ENCODE results near the gene HNRNPF.
"Not testable (repeated sequence)": the region's sequence is repeated elsewhere in the genome, so short reads cannot be mapped to it uniquely, and the experiment has no call there.

The HNRNPF gene

GRCh38 chr10:43350156-43350555 is 58.8 kb downstream of the HNRNPF start:
- DNase-seq (ENCODE audit: low read depth) = no peak

- DNase-seq (ENCODE audit: low read depth) = peak; percentile 71
Measured at GRCh38 chr10:43348511-43349312, 60.3 kb downstream of the HNRNPF start.

GRCh38 chr10:43347997-43348396 is 61.0 kb downstream of the HNRNPF start:
- no peak for DNase-seq (ENCODE audit: low read depth)

- no peak for DNase-seq (ENCODE audit: low read depth)
Measured at GRCh38 chr10:43344051-43344450, 64.9 kb downstream of the HNRNPF start.

GRCh38 chr10:43343126-43343525 is 65.9 kb downstream of the HNRNPF start:
- no peak for DNase-seq (ENCODE audit: low read depth)

- DNase-seq (ENCODE audit: low read depth) = no peak
Measured at GRCh38 chr10:43342279-43343125, 66.5 kb downstream of the HNRNPF start.

- DNase-seq (ENCODE audit: low read depth) = no peak
Measured at GRCh38 chr10:43341450-43341849, 67.5 kb downstream of the HNRNPF start.

- no peak for DNase-seq (ENCODE audit: low read depth)
Measured at GRCh38 chr10:43340619-43341018, 68.4 kb downstream of the HNRNPF start.

- DNase-seq (ENCODE audit: low read depth) = no peak
Measured at GRCh38 chr10:43340101-43340500, 68.9 kb downstream of the HNRNPF start.

GRCh38 chr10:43339136-43339535 is 69.8 kb downstream of the HNRNPF start:
- no peak for DNase-seq (ENCODE audit: low read depth)

- no peak for DNase-seq (ENCODE audit: low read depth)
Measured at GRCh38 chr10:43338117-43338516, 70.9 kb downstream of the HNRNPF start.

GRCh38 chr10:43337536-43337935 is 71.5 kb downstream of the HNRNPF start:
- DNase-seq (ENCODE audit: low read depth) = not testable (repeated sequence)

GRCh38 chr10:43336641-43337318 is 72.2 kb downstream of the HNRNPF start:
- DNase-seq (ENCODE audit: low read depth) = no peak

- DNase-seq (ENCODE audit: low read depth) = no peak
Measured at GRCh38 chr10:43336061-43336460, 72.9 kb downstream of the HNRNPF start.

All from iris pigment epithelial cell (primary cell).